HEK293 (cell line): ENCODE results near the gene XG.

Source experiments
- BCL11A ChIP-seq: fragments of 450-650 bp; formaldehyde crosslinking; IDR thresholded peaks from 2 replicates; pipeline ENCODE4 v1.5.1; 2016; ENCODE audit warnings: low read depth, missing biosample characterization, missing genetic modification characterization
- CTCF ChIP-seq: fragments of 450-650 bp; formaldehyde crosslinking; IDR thresholded peaks from 2 replicates; pipeline ENCODE4 v1.5.1; 2016; ENCODE audit warnings: missing biosample characterization, missing genetic modification characterization
- SP7 ChIP-seq: fragments of 450-650 bp; formaldehyde crosslinking; IDR thresholded peaks from 2 replicates; pipeline ENCODE4 v1.5.1; 2016; ENCODE audit warnings: missing biosample characterization, missing genetic modification characterization
- YY2 ChIP-seq: fragments of 450-650 bp; formaldehyde crosslinking; IDR thresholded peaks from 2 replicates; pipeline ENCODE4 v1.5.1; 2016; ENCODE audit warnings: missing biosample characterization, missing genetic modification characterization
- ZBTB21 ChIP-seq: fragments of 450-650 bp; formaldehyde crosslinking; IDR thresholded peaks from 2 replicates; pipeline ENCODE4 v1.5.1; 2017; ENCODE audit warnings: missing biosample characterization, missing genetic modification characterization
- ZNF24 ChIP-seq: fragments of 450-650 bp; formaldehyde crosslinking; IDR thresholded peaks from 2 replicates; pipeline ENCODE4 v1.5.1; 2016; ENCODE audit warnings: missing biosample characterization, missing genetic modification characterization
- ZNF354C ChIP-seq: fragments of 450-650 bp; formaldehyde crosslinking; IDR thresholded peaks from 2 replicates; pipeline ENCODE4 v1.5.1; 2016; ENCODE audit warnings: missing biosample characterization, missing genetic modification characterization, low read depth, borderline replicate concordance
- ZNF48 ChIP-seq: fragments of 450-650 bp; formaldehyde crosslinking; IDR thresholded peaks from 2 replicates; pipeline ENCODE4 v1.5.1; 2016; ENCODE audit warnings: missing biosample characterization, missing genetic modification characterization
- TF ChIP-seq, protein P1 (sequence below): fragments of 450-650 bp; formaldehyde crosslinking; IDR thresholded peaks from 2 replicates; pipeline ENCODE4 v1.5.1; 2016; ENCODE audit warnings: missing biosample characterization, missing genetic modification characterization

DNA sequence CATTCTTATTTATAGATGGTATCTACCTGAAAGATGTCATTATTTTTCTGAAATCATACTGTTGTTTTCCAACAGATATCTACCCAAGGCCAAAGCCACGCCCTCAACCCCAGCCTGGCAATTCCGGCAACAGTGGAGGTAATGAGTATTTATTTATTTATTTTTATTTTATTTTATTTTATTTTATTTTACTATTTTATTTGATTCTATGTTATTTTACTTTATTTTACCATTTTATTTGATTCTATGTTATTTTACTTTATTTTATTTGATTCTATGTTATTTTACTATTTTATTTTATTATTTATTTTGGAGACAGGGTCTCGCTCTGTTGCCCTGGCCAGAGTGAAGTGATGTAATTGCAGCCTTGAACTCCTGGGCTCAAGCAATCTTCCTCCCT, 37.7 kb downstream of the XG start:
- no peak for TF ChIP-seq ZNF48 (tag by site-specific recombination)
- TF ChIP-seq, protein P1, sequence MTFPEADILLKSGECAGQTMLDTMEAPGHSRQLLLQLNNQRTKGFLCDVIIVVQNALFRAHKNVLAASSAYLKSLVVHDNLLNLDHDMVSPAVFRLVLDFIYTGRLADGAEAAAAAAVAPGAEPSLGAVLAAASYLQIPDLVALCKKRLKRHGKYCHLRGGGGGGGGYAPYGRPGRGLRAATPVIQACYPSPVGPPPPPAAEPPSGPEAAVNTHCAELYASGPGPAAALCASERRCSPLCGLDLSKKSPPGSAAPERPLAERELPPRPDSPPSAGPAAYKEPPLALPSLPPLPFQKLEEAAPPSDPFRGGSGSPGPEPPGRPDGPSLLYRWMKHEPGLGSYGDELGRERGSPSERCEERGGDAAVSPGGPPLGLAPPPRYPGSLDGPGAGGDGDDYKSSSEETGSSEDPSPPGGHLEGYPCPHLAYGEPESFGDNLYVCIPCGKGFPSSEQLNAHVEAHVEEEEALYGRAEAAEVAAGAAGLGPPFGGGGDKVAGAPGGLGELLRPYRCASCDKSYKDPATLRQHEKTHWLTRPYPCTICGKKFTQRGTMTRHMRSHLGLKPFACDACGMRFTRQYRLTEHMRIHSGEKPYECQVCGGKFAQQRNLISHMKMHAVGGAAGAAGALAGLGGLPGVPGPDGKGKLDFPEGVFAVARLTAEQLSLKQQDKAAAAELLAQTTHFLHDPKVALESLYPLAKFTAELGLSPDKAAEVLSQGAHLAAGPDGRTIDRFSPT (tag by site-specific recombination), result no peak
- TF ChIP-seq CTCF, result no peak
- no peak for TF ChIP-seq ZBTB21
- TF ChIP-seq YY2 (tag by site-specific recombination), result no peak
- TF ChIP-seq ZNF24 (tag by site-specific recombination), result no peak
- no peak for TF ChIP-seq BCL11A
- no peak for TF ChIP-seq SP7 (tag by site-specific recombination)
- no peak for TF ChIP-seq ZNF354C
